GM19239 (cell line): ENCODE results near the gene C19orf47.
"Not testable (repeated sequence)": the region's sequence is repeated elsewhere in the genome, so short reads cannot be mapped to it uniquely, and the experiment has no call there.

Experiments used
- DNase-seq: peaks from one replicate; pipeline ENCODE4 v3.0.0; 2011; ENCODE audit warnings: low spot score; ENCODE audit not compliant: insufficient read length
- FAIRE-seq: peaks from 2 replicates; lab custom pipeline; 2011; peaks lifted over from hg19 to GRCh38; lab: Jason Lieb, UNC

C19orf47 gene

GRCh38 chr19:40377876-40378385, 29.7 kb upstream of the C19orf47 start:
- FAIRE-seq (no peak), DNase-seq (no peak)

GRCh38 chr19:40376286-40376862, 28.2 kb upstream of the C19orf47 start:
- DNase-seq = no peak

DNA sequence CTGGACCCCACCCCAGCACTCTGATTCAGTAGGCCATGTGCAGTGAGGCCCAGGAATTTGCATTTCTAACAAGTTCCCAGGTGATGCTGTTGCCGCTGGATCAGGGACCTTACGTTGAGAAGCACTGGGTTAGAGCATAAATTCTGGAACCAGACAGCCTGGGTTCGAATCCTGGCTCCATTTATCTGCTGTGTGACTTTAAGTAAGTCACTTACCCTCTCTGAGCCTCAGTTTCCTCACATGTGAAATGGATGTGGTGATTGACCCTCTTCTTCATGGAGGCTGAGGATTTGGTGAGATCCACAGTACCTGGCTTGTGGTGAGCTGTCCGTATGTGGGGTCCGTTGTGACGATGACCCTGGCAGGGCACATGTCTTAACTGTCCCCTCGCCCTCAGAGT, 25.9 kb upstream of the C19orf47 start:
- DNase-seq (no peak), FAIRE-seq (no peak)

More at GRCh38 chr19:40376286-40376862, 28.2 kb upstream of the C19orf47 start:
- no peak for FAIRE-seq

GRCh38 chr19:40371802-40372122, 23.6 kb upstream of the C19orf47 start:
- FAIRE-seq (no peak), DNase-seq (no peak)

- DNase-seq (no peak), FAIRE-seq (no peak)
Observed at GRCh38 chr19:40370997-40371801, 23.0 kb upstream of the C19orf47 start.

DNA sequence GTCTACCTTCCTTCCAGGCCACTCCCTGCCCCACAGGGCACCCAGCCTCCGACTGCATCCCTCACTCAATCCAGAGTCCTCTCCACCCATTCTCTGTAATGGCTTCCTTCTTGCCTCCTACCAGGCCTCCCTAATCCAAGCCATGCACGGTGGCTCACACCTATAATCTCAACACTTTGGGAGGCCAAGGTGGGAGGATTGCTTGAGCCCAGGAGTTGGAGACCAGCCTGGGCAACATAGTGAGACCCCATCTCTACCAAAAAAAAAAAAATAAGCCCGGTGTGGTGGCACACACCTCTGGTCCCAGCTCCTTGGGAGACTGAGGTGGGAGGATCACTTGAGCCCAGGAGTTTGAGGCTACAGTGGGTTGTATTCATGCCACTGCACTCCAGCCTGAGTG, 22.1 kb upstream of the C19orf47 start:
- not testable (repeated sequence) for DNase-seq, FAIRE-seq

DNA sequence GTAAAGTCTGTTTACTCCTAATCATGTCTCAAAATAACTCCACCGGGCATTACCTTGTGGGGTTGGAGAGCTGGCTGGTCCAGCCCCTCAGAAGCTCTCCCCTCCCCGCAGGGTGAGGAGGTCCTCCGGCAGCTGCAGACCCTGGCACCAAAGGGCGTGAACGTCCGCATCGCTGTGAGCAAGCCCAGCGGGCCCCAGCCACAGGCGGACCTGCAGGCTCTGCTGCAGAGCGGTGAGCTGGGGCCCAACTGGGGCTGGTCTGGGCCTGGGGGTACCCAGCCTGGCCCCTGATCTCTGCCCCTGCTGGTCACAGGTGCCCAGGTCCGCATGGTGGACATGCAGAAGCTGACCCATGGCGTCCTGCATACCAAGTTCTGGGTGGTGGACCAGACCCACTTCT, 21.6 kb upstream of the C19orf47 start:
- DNase-seq (no peak), FAIRE-seq (no peak)

- DNase-seq = no peak
- no peak for FAIRE-seq
Observed at GRCh38 chr19:40367577-40368434, 19.6 kb upstream of the C19orf47 start.

DNA sequence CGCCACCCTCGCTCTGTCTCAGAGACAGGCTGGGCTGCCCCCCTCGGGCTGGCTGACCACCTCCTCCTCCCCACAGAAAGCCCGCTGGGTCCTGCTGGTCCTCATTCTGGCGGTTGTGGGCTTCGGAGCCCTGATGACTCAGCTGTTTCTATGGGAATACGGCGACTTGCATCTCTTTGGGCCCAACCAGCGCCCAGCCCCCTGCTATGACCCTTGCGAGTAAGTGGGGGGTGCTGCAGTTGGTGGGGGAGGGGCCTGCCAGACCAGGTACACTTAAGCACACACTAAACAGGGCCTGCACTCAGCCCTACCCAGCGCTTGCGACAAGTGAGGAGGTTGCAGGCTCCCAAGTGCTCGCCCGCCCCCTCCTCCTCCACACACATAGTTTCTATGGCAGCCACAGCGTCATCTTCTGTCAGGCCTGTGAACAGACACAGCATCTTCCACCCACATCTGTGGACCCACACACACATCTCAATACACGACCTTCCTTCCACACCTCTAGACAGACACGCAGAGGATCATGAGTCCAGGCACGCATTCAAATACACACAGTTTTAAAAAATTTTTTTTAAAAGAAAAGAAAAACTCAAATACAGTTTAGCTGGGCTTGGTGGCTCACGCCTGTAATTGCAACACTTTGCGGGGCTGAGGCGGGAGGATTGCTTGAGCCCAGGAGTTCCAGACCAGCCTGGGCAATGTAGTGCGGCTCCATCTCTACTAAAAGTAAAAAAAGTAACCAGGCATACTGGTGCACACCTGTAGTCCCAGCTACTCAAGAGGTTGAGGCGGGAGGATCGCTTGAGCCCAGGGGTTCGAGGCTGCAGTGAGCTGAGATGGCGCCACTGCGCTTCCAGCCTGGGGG, 18.7 kb upstream of the C19orf47 start:
- FAIRE-seq = no peak
- DNase-seq = no peak

GRCh38 chr19:40365613-40366401, 17.6 kb upstream of the C19orf47 start:
- peak; percentile 94 for DNase-seq
- peak; percentile 76 for FAIRE-seq

DNA sequence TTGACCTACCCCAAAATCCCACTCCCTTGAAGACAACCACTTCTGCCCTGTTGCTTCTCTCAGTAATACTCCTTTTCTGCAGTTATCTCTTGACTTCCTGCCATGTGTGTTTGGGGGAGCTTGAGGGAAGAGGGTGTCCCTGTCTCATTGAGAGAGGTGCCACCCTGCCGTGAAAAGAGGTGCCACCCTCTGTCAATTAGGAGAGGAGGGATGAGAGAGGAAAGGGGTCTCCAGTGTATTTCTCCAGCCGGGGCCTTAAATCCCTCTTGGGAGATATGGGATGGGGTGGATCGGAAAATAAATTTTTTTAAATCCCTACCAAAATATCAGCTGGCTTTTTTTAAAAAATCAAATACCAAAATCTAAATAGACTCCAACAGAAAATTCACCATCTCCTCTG, 16.8 kb upstream of the C19orf47 start:
- DNase-seq (no peak), FAIRE-seq (no peak)

DNA sequence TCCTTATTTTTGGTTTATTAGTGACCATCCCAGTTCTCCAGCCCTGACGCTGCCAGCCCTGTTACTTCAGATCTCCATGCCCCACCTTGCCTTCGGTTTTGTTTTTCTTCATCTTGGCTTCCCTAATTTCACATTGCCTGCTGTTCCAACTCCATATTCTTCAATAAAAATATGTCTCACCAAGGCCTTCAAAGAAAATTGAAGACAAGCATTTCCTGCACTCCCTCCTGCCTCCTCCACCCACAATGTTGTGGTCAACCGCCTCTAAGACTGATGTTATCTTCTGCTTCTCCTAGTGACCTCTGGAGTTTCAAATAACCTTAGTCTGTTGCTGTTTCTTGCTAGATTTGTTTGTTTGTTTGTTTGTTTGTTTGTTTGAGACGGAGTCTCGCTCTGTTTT, 14.9 kb upstream of the C19orf47 start:
- DNase-seq = no peak
- FAIRE-seq = no peak

GRCh38 chr19:40362160-40362559, 14.0 kb upstream of the C19orf47 start:
- DNase-seq (no peak), FAIRE-seq (no peak)

DNA sequence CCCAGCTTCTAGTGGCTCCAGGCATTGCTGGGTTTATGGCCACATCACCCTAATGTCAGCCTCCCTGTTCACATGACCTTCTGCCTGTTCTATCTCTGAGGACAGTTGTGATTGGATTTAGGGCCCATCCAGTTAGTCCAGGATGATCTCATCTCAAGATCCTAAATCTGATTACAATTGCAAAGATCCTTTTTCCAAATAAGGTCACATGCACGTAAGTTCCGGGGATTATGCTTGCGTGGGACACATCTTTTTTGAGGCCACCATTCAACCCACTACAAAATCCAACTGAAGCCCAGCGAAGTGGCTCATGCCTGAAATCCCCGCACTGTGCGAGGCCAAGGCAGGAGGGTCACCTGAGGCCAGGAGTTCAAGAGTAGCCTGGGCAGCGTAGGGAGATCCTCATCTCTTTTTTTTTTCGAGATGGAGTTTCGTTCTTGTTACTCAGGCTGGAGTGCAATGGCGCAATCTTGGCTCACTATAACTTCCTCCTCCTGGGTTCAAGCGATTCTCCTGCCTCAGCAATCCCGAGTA, 12.6 kb upstream of the C19orf47 start:
- FAIRE-seq (no peak), DNase-seq (no peak)

- no peak for FAIRE-seq
- DNase-seq = no peak
Observed at GRCh38 chr19:40360020-40360707, 12.0 kb upstream of the C19orf47 start.

DNA sequence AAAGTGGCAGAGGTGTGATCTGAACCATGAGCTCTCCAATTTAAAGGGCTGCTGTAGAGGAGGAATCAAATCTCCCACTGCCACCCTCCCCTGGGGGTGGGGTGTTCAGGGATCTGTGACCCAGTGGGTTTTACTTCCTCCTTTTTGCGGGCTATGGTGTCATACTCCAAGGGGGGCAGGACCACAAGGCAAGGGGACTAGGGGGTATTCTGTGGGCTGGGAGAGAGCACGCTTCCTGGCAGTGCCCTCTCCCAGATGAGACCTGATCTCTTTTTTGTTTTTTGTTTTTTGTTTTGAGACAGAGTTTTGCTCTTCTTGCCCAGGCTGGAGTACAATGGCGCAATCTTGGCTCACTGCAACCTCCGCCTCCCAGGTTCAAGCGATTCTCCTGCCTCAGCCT, 10.6 kb upstream of the C19orf47 start:
- FAIRE-seq = peak; percentile 79
- DNase-seq = no peak

GRCh38 chr19:40357640-40358039, 9.4 kb upstream of the C19orf47 start:
- DNase-seq (no peak), FAIRE-seq (no peak)
